ENCODE data around the gene BDNF. TPM values are rescaled to one million over a fixed set of nuclear protein-coding genes. Genes with fewer than 3 reads are reported as not detected.

The BDNF gene
- total and polyA plus RNA-seq, 2 donors (not counting 3 experiments of a cell fraction or from before 2014, with no cell fraction given): 3.1 to 3.6 TPM

DNA sequence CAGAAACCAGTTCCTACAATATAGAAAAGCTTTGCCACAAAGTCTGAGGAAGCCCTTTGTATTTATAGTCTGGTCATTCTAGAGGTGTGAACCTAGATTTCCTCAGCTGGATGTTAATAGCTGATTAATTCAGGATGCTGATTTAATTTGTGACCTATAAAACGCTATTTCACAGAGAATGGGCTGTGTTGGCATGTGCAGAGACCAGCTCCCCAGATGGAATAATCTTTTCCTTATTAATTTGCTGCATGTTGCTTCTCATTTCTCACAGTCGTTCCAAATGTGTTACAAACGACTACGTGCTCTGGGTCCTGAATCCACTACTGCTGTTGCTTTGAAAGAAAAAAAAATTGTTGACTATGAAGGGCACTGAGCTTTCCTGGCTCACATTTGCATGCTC, 49.3 kb downstream of the BDNF start:
- H3K27ac ChIP-seq (ENCODE audit: insufficient read depth, low read depth, low read length): no peak overlapping the region
- H3K4me2 ChIP-seq (ENCODE audit: insufficient read depth, low read length): no peak overlapping the region
- CTCF ChIA-PET: interaction anchor here (1.7 kb wide), 1 partner anchor 878 kb away, joined by 3 read pairs; no protein-coding TSS in a partner anchor
- H3K4me1 ChIP-seq (ENCODE audit: control insufficient read depth, extremely low read depth, insufficient read depth, low read length): no peaks in the 10 kb centered on the region
- no peak overlapping the region for H3K9ac ChIP-seq (replicated peaks; ENCODE audit: extremely low read depth, insufficient read depth, low read length)
- no peaks in the 10 kb centered on the region for H3K79me2 ChIP-seq (ENCODE audit: control insufficient read depth, insufficient read depth, low read length)
- no peaks in the 10 kb centered on the region for H3K9me3 ChIP-seq (replicated peaks; ENCODE audit: control insufficient read depth, insufficient read depth, low read length)
- no peak overlapping the region for H3K4me3 ChIP-seq (replicated peaks in 1 of 3; ENCODE audit: insufficient read depth in 1 of 3, low read depth in 1 of 3, low read length in 3 of 3)
- H3K27me3 ChIP-seq (ENCODE audit: control insufficient read depth in 2 of 2, insufficient read depth in 2 of 2, low read length in 2 of 2): no peaks in the 10 kb centered on the region
- no peaks in the 10 kb centered on the region for H3K9me1 ChIP-seq (replicated peaks; ENCODE audit: control insufficient read depth, extremely low read depth, insufficient read depth, low read length)
- POLR2A ChIA-PET: no interaction called here
- no TSS peak for BruUV-seq (replicated peaks)
- no peak overlapping the region for H2AFZ ChIP-seq (ENCODE audit: low read depth, low read length)
- intact Hi-C loops (cut with micrococcal nuclease): no loop called here
- dilution Hi-C loops (cut with MboI; ENCODE audit: extremely low pct_ligation_motif_present, low sequenced_read_pairs): no loop called here
- no peak for FAIRE-seq
- H4K20me1 ChIP-seq (replicated peaks; ENCODE audit: control insufficient read depth, extremely low read depth, insufficient read depth, low read length): no peaks in the 10 kb centered on the region
- DNase-seq (ENCODE audit: low read depth, low spot score): no peak
- no peaks in the 10 kb centered on the region for H3K36me3 ChIP-seq (ENCODE audit: control insufficient read depth in 2 of 2, extremely low read depth in 1 of 2, insufficient read depth in 2 of 2, low read length in 2 of 2)
- TF ChIP-seq FOS (IDR thresholded peaks at IDR 0.05; ENCODE audit: borderline replicate concordance, insufficient read depth, low read length): no peak
- no peak for TF ChIP-seq JUN (IDR thresholded peaks at IDR 0.05; ENCODE audit: borderline replicate concordance, insufficient read depth, insufficient read length, low read depth)
- TF ChIP-seq MYC (IDR thresholded peaks at IDR 0.05; ENCODE audit: low read depth, low read length): no peak
- no peak for TF ChIP-seq GATA2 (IDR thresholded peaks at IDR 0.05; ENCODE audit: insufficient read depth, insufficient read length, low read depth, low read length)
- no peak for TF ChIP-seq POLR2AphosphoS5 (IDR thresholded peaks at IDR 0.05; ENCODE audit: insufficient read depth, low read depth, low read length)
- no peak for TF ChIP-seq POLR2A (IDR thresholded peaks at IDR 0.05; ENCODE audit: low read depth, low read length)
- TF ChIP-seq EZH2 (IDR thresholded peaks at IDR 0.05; ENCODE audit: borderline replicate concordance, low read depth, low read length, severe bottlenecking): no peak
- TF ChIP-seq, protein P1, sequence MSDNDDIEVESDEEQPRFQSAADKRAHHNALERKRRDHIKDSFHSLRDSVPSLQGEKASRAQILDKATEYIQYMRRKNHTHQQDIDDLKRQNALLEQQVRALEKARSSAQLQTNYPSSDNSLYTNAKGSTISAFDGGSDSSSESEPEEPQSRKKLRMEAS (IDR thresholded peaks at IDR 0.05; ENCODE audit: insufficient read depth, insufficient read length): no peak
- TF ChIP-seq, protein P2, sequence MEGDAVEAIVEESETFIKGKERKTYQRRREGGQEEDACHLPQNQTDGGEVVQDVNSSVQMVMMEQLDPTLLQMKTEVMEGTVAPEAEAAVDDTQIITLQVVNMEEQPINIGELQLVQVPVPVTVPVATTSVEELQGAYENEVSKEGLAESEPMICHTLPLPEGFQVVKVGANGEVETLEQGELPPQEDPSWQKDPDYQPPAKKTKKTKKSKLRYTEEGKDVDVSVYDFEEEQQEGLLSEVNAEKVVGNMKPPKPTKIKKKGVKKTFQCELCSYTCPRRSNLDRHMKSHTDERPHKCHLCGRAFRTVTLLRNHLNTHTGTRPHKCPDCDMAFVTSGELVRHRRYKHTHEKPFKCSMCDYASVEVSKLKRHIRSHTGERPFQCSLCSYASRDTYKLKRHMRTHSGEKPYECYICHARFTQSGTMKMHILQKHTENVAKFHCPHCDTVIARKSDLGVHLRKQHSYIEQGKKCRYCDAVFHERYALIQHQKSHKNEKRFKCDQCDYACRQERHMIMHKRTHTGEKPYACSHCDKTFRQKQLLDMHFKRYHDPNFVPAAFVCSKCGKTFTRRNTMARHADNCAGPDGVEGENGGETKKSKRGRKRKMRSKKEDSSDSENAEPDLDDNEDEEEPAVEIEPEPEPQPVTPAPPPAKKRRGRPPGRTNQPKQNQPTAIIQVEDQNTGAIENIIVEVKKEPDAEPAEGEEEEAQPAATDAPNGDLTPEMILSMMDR (IDR thresholded peaks at IDR 0.05; ENCODE audit: extremely low read depth in 1 of 2, insufficient read depth in 1 of 2, low read depth in 1 of 2, low read length in 2 of 2): no peak

Measured in endothelial cell of umbilical vein (primary cell).